A673 (cell line): ENCODE results near the gene KRT14. TPM values are rescaled to one million over a fixed set of nuclear protein-coding genes. Genes with fewer than 3 reads are reported as not detected.

Source experiments
- BruUV-seq: library from RNA; stranded (reverse); fragments of 400-500 nt; replicated peaks from 2 replicates; lab custom pipeline; 2021; lab: Mats Ljungman, UMichigan
- CTCF ChIA-PET: fragments of 300-600 bp; sonication (Branson Sonifier 250); formaldehyde crosslinking; loops from one replicate; lab custom pipeline; 2022; ENCODE audit warnings: antibody characterized with exemption; lab: Charles Lee
- POLR2A ChIA-PET: fragments of 300-600 bp; sonication (Branson Sonifier 250); formaldehyde crosslinking; loops from one replicate; lab custom pipeline; 2022; ENCODE audit warnings: antibody characterized with exemption; ENCODE audit not compliant: low non-redundant PET; lab: Charles Lee
- DNase-seq: peaks from one replicate; pipeline ENCODE4 v3.0.0-alpha.2; 2015; ENCODE audit warnings: low spot score
- H3K27ac ChIP-seq: fragments of 200-600 bp; sonication (generic); 2 replicates; pipeline ENCODE4 v1.5.1; 2016; ENCODE audit warnings: mixed run types, low read depth, mild to moderate bottlenecking, mixed read lengths, antibody characterized with exemption, low read length; ENCODE audit not compliant: poor library complexity, severe bottlenecking
- H3K27me3 ChIP-seq: fragments of 200-600 bp; sonication (generic); replicated peaks from 2 replicates; pipeline ENCODE4 v1.6.1; 2017; ENCODE audit warnings: mixed run types, low read depth, mild to moderate bottlenecking, mixed read lengths, antibody characterized with exemption, low read length; ENCODE audit not compliant: insufficient read depth, poor library complexity
- H3K36me3 ChIP-seq: fragments of 200-600 bp; sonication (generic); 2 replicates; pipeline ENCODE4 v1.6.1; 2016; ENCODE audit warnings: mixed run types, mild to moderate bottlenecking, mixed read lengths, antibody characterized with exemption, low read length; ENCODE audit not compliant: insufficient read depth, poor library complexity, severe bottlenecking
- H3K4me1 ChIP-seq: fragments of 200-600 bp; sonication (generic); 2 replicates; pipeline ENCODE4 v1.6.1; 2017; ENCODE audit warnings: mixed run types, mild to moderate bottlenecking, mixed read lengths, antibody characterized with exemption, low read length; ENCODE audit not compliant: insufficient read depth, poor library complexity, severe bottlenecking
- H3K4me3 ChIP-seq: fragments of 200-600 bp; sonication (generic); 2 replicates; pipeline ENCODE4 v1.5.1; 2016; ENCODE audit warnings: low read depth, mixed run types, mild to moderate bottlenecking, mixed read lengths, low read length; ENCODE audit not compliant: poor library complexity, severe bottlenecking
- H3K9me3 ChIP-seq: fragments of 200-600 bp; sonication (generic); 2 replicates; pipeline ENCODE4 v1.6.1; 2016; ENCODE audit warnings: mixed run types, low read depth, mild to moderate bottlenecking, mixed read lengths, antibody characterized with exemption, low read length; ENCODE audit not compliant: poor library complexity, severe bottlenecking
- EZH2 ChIP-seq: fragments of 200-600 bp; sonication (generic); IDR thresholded peaks from 2 replicates; pipeline ENCODE4 v1.6.1; 2017; ENCODE audit warnings: borderline replicate concordance, low read depth, mild to moderate bottlenecking, mixed read lengths, antibody characterized with exemption, low read length; ENCODE audit not compliant: poor library complexity, severe bottlenecking
- intact Hi-C: fragments of 100-400 bp; cut with micrococcal nuclease; formaldehyde crosslinking; loops from one replicate; pipeline ENCODE4 v1.10.0; 2022; ENCODE audit not compliant: unreplicated experiment
- total RNA-seq: library from RNA; stranded (reverse); gene quantifications from 2 replicates; pipeline ENCODE4 v1.2.3, GENCODE V29; 2021
- TF ChIP-seq, protein P1 (sequence below): fragments of 300-800, 200-600 bp; sonication (generic); conservative IDR thresholded peaks from 2 replicates; pipeline ENCODE4 v1.5.1; 2017; ENCODE audit warnings: low read depth, mild to moderate bottlenecking, antibody characterized with exemption, low read length, moderate library complexity, mixed read lengths

The KRT14 gene
- total RNA-seq, 1 experiment from 2014 or later = not detected

DNA sequence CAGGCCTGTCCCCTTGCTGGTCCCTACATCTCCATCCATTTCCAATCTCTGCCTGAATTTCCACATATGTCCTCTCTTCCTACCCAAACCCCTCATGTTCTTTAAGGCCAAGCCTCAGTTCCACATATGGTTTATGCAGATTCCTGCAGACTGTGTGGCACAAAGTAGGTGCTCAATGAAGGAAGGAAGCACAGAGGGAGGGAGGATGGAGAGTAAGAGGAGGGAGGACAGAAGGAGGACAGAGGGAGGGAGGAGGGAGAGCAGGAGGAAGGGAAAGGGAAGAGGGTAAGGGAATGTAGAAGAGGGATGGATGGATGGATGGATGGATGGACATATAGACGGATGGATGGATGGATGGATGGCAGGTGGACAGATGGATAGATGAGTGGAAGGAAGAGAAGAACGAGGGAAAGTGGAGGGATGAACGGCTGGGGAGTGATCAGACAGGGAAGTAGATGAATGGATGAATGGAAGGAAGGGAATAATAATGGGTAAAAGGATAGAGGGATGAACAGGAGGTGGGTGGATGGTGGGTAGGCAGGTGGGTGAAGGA lies 7.7 kb upstream of the KRT14 start:
- no peak for DNase-seq
- BruUV-seq = no TSS peak
- no peaks in the 10 kb centered on the region for H3K27me3 ChIP-seq
- H3K27ac ChIP-seq = no peak overlapping the region
- H3K36me3 ChIP-seq = no peaks in the 10 kb centered on the region
- no peaks in the 10 kb centered on the region for H3K9me3 ChIP-seq
- H3K4me1 ChIP-seq = no peaks in the 10 kb centered on the region
- intact Hi-C loops = no loop called here
- TF ChIP-seq, protein P1, sequence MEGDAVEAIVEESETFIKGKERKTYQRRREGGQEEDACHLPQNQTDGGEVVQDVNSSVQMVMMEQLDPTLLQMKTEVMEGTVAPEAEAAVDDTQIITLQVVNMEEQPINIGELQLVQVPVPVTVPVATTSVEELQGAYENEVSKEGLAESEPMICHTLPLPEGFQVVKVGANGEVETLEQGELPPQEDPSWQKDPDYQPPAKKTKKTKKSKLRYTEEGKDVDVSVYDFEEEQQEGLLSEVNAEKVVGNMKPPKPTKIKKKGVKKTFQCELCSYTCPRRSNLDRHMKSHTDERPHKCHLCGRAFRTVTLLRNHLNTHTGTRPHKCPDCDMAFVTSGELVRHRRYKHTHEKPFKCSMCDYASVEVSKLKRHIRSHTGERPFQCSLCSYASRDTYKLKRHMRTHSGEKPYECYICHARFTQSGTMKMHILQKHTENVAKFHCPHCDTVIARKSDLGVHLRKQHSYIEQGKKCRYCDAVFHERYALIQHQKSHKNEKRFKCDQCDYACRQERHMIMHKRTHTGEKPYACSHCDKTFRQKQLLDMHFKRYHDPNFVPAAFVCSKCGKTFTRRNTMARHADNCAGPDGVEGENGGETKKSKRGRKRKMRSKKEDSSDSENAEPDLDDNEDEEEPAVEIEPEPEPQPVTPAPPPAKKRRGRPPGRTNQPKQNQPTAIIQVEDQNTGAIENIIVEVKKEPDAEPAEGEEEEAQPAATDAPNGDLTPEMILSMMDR = no peak
- TF ChIP-seq EZH2 = no peak
- POLR2A ChIA-PET = no interaction called here
- H3K4me3 ChIP-seq = no peak overlapping the region
- CTCF ChIA-PET = no interaction called here

DNA sequence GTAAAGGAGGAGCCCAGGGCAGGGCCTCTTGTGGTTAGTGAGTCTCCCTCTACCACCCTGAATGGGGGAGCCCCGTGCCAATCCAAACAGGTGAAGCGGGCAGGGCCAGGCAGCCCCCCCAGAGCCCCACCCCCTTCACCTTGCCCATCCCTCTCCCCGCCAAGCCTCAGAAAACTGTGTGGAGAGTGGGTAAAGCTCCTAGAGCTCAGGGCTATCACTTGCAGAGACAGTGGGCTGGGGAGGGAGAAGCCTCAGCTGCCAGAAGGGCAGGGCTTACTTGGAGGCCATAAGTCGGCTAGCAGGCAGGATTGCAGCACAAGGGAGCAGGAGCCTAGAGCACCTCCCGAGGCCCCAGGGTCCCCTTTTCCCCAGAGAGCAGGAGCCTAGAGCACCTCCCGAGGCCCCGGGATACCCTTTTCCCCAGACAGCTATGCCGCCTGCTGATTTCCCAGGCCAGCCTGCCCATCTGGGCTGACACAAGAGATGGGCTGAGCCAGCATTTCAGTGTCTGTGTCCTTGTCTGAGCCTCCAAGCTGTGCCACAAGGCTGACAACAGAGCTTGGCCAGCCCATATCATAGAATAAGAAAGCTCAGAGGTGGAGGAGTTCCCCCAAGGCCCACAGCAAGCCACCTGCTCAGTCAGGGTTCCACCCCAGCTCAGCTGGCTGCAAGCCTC lies 6.7 kb upstream of the KRT14 start:
- Histone ChIP-seq H3K36me3 (no peaks in the 10 kb centered on the region), H3K4me1 (no peaks in the 10 kb centered on the region), H3K9me3 (no peaks in the 10 kb centered on the region), H3K27ac (no peak overlapping the region), H3K4me3 (no peak overlapping the region), H3K27me3 (no peaks in the 10 kb centered on the region)
- no peak for TF ChIP-seq EZH2
- TF ChIP-seq, protein P1 = no peak
- ChIA-PET POLR2A (no interaction called here), CTCF (no interaction called here)
- no peak for DNase-seq
- intact Hi-C loops = no loop called here
- BruUV-seq = no TSS peak

DNA sequence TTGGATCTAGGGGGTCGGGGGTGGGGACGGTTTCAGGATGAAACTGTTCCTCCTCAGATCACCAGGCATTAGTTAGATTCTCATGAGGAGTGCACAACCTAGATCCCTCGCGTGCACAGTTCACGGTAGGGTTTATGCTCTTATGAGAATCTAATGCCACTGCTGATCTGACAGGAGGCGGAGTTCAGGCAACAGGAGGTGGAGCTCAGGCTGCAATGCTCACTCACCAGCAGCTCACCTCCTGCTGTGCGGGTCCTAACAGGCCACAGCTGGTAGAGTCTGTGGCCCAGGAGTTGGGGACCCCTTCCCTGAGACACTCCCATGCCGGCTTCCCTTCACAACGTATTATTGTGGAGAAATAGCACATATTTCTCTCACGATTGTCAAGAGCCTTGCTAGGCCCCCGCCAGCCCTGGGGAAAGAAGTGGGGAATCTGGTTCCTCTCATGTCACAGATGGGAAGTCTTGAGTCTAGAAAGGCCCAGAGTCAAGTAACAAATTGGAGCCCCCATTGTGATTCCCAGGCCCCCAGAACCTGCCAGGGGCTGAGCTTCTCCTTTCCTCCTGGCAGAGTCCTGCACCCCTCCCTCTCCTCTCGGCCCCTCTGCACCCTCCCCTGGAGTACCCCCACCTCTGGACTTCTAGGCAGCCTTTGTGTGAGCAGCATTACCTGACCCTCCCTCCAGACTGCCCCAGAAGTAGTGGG lies 6.1 kb upstream of the KRT14 start:
- BruUV-seq = no TSS peak
- no peak overlapping the region for H3K4me3 ChIP-seq
- H3K9me3 ChIP-seq = no peaks in the 10 kb centered on the region
- TF ChIP-seq, protein P1 = no peak
- no peak for TF ChIP-seq EZH2
- POLR2A ChIA-PET = no interaction called here
- H3K27me3 ChIP-seq = no peaks in the 10 kb centered on the region
- H3K36me3 ChIP-seq = no peaks in the 10 kb centered on the region
- no peaks in the 10 kb centered on the region for H3K4me1 ChIP-seq
- no peak for DNase-seq
- no peak overlapping the region for H3K27ac ChIP-seq
- CTCF ChIA-PET = no interaction called here
- intact Hi-C loops = no loop called here
